ENCODE results near the gene TMEM191C.
"Not testable (repeated sequence)": the region's sequence is repeated elsewhere in the genome, so short reads cannot be mapped to it uniquely, and the experiment has no call there.

TMEM191C gene

GRCh38 chr22:21467337-21468193 is at the start of gene TMEM191C:
TMEM191C (plus strand) TSS chr22:21467387; CDS start chr22:21467460, 73 bp downstream.
- not testable (repeated sequence) for DNase-seq

GRCh38 chr22:21417853-21418252 is 49.3 kb upstream of the TMEM191C start:
- not testable (repeated sequence) for DNase-seq

GRCh38 chr22:21418974-21419638 is 48.1 kb upstream of the TMEM191C start:
- not testable (repeated sequence) for DNase-seq

- DNase-seq: not testable (repeated sequence)
These were observed 46.9 kb upstream of the TMEM191C start for GRCh38 chr22:21420180-21420763.

DNA sequence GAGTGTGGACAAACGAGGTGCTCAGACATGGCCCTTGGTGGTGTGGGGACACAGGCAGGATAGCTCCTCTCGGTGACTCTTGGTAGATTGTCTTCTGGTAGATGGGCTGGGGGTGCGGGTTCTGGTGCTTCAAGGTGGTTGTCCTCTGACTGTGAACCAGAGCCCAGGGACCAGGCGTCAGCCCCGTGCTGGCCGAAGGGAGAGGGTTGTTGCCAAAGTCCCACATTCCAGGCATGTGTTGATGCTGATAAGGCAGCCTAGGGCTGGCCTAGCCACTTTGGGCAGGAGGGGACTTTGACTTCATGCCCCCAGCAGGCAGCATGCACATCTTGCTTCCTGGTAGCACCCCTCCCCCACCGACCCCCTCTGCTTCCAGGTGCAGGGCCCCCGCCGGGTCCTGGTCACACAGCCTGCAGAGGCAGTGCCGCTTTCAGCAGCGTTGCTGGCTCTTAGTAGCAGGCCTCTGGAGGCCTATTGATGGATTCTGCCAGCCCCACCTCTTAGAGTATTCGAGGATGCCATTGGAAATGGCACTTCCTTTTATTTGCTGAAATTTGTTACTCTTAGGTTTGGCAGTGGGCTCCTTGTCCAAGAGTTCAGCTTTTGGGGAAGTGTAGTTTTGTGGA is 43.0 kb upstream of the TMEM191C start:
- DNase-seq: not testable (repeated sequence)

- DNase-seq: not testable (repeated sequence)
These were observed 32.6 kb upstream of the TMEM191C start for GRCh38 chr22:21434378-21435233.

DNA sequence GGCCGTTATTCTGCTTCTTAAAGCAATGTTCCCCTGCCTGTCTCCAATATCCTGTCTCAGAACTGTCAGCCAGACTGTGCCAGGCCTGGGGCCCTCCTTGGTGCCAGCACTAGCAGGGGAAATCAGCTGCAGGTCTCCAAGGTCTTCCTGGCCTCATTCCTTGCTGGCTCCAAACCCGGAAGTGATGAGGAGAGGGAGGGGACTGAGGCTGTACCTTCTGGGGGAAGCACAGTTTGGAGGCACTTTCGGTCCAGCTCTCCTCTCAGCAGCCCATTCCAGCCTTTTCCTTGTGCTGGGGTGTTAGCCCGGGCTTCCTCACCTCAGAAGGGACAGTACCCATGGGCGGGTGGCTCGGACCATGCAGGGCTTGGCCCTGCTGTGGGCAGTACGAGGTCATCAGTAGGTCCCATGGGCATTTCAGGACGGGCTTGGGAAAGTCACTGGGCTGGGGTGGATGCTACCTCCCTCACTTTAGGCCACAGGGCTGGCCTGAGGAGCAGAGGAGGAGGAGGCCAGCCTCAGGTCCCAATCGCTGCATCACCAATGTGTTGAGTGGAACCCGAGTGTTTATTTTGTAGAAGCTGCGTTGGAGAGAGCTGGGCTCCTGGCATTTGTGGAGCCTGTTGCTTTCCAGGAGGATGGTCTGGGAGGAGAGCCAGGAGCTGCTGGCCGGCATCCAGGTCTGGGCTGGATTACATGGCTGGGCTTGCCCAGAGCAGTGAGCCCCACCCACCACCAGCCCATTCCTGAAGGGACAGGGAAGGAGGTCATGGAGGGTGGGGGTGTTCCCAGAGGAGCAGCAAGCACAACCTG is 31.0 kb upstream of the TMEM191C start:
- not testable (repeated sequence) for DNase-seq

GRCh38 chr22:21438013-21438412 is 29.2 kb upstream of the TMEM191C start:
- not testable (repeated sequence) for DNase-seq

DNA sequence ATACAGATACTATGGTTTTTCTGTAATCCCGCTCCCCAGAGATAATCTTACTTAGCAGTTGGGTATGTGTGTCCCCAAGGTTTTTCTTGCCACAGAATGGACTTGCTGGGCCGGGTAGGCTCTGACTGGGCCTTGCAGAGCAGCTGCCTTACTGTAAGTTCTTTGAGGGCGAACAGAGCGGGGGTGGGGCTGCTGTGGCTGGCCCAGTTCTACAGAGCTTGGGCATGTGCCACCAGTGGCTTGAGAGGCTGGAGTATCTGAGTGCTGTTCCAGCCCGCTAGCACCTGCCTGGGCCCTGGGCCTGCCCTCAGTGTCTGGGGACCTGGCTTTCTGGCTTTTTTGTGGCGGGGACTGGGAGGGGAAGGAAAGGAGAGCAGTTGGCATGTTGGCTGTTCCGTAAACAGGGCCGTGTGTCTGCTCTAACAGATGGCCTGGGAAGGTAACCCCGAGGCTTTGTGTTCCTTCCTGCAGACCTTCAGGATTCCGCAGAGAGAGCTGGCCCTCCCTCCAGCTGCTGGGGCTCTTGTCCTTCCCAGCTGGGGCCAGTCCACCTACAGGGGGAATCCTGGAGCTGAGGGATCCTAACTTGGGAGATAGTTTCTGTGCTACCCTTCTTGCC is 27.1 kb upstream of the TMEM191C start:
- not testable (repeated sequence) for DNase-seq

DNA sequence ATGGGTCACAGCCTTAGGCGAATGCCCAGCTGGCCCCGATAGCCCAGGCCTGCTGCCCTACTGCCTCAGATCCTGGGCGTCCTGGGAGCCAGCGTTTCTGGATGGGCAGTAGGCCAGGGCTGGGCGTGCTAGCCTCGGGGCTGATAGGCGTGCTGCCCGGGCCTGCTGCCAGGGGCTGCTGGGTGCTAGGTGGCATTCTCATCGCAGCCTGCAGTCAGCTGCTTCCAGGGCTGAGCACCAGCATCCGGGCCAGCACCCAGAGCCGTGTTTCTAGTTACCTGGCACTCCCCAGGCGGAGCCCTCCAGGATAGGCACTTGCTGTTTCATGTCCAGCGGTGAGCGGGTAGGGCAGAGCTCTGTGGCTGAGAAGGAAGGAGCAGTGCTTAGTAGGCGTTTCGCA is 26.5 kb upstream of the TMEM191C start:
- DNase-seq: not testable (repeated sequence)

GRCh38 chr22:21441170-21441569 is 26.0 kb upstream of the TMEM191C start:
- DNase-seq: not testable (repeated sequence)

- DNase-seq: not testable (repeated sequence)
These were observed 25.1 kb upstream of the TMEM191C start for GRCh38 chr22:21442123-21442522.

DNA sequence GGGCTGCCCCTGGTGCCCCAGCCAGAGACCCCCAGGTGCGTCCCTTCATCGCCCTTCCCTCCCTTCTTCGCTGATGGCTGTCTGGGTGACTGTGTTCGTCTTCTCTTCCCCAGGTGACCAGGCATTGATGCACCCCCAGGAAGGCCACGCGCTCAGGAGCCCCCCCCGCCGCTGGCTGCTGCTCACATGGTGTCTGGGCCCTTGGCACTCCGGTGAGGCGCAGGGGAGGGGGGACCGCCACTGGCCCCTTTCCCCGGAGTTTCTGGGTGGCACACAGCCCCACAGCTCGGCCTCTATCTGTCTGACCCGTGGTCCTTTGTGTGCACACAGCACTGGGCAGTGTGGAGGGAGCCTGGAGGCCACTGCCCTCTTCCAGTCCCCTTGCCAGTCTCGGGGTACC is 24.5 kb upstream of the TMEM191C start:
- not testable (repeated sequence) for DNase-seq

- DNase-seq: no peak
These were observed 24.0 kb upstream of the TMEM191C start for GRCh38 chr22:21443057-21443734.

DNA sequence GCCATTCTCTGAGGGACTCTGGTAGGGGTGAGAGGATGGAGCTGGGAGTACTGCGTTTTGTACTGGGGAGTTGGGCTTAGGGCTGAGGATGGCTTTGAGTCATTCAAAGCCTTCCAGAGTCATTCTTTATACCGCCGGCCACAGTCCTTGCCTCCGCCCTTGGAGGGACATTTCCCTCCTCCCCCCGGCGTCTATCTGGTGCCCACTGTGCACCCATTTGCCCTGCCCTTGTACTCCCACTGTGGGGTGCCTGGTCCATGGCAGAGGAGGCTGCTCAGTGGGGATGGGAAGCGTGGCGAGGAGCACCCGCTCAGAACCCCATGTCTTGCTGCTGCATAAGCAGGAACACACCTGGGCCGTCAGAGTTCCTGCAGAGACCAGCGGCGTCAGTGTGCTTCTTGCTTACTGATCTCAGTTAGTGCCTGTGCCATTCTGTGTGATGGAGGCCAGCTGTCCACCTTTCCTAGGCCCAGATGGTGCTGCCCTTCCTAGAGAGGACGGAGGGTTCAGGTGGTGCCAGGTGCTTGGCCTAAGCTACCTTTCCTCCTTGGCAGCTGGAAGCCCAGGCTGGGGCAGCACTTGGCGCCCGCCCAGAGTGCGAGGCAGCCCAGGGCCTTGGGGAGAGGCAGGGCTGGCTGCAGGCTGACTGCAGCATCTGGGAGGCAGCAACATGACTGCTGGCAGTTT is 23.3 kb upstream of the TMEM191C start:
- no peak for DNase-seq

- no peak for DNase-seq
These were observed 22.3 kb upstream of the TMEM191C start for GRCh38 chr22:21444701-21445436.

- no peak for DNase-seq
These were observed 21.6 kb upstream of the TMEM191C start for GRCh38 chr22:21445437-21446127.

All from CD4-positive, alpha-beta T cell treated with Interleukin-6 for 4 hours (primary cell).